ENCODE data around the gene STEAP3. TPM values are rescaled to one million over a fixed set of nuclear protein-coding genes. Genes with fewer than 3 reads are reported as not detected.

Gene STEAP3
- total RNA-seq, 1 experiment from 2014 or later: not detected

GRCh38 chr2:119219873-119220272 lies 3.8 kb upstream of the STEAP3 start:
- no peaks in the 10 kb centered on the region for H3K79me2 ChIP-seq (ENCODE audit: low read length)
- no peaks in the 10 kb centered on the region for H3K9me2 ChIP-seq (replicated peaks; ENCODE audit: insufficient read depth, low read length)
- no peak overlapping the region for H2AFZ ChIP-seq (ENCODE audit: low read length)
- DNase-seq: no peak
- H3K36me3 ChIP-seq (ENCODE audit: insufficient read depth, low read length): no peaks in the 10 kb centered on the region
- no peaks in the 10 kb centered on the region for H4K20me1 ChIP-seq (ENCODE audit: insufficient read depth, low read depth, low read length)
- no peak overlapping the region for H3K9ac ChIP-seq (ENCODE audit: low read length)
- H3K4me1 ChIP-seq (ENCODE audit: low read length): peaks cover 2% of the 10 kb centered on the region; the same call in 1 of the 2 replicates
- H3K27me3 ChIP-seq (ENCODE audit: low read length): no peaks in the 10 kb centered on the region
- no peak overlapping the region for H3K27ac ChIP-seq (ENCODE audit: low read length)
- H3K4me3 ChIP-seq (ENCODE audit: low read length): no peak overlapping the region
- H3K4me2 ChIP-seq (ENCODE audit: low read depth, low read length, poor library complexity, severe bottlenecking): no peak overlapping the region
- H3K9me3 ChIP-seq (ENCODE audit: low read length): no peaks in the 10 kb centered on the region

- H3K79me2 ChIP-seq (ENCODE audit: low read length): no peaks in the 10 kb centered on the region
- no peak overlapping the region for H3K4me2 ChIP-seq (ENCODE audit: low read depth, low read length, poor library complexity, severe bottlenecking)
- no peak overlapping the region for H3K27ac ChIP-seq (ENCODE audit: low read length)
- no peaks in the 10 kb centered on the region for H3K9me3 ChIP-seq (ENCODE audit: low read length)
- H3K9me2 ChIP-seq (replicated peaks; ENCODE audit: insufficient read depth, low read length): no peaks in the 10 kb centered on the region
- H4K20me1 ChIP-seq (ENCODE audit: insufficient read depth, low read depth, low read length): no peaks in the 10 kb centered on the region
- no peak for DNase-seq
- H3K4me1 ChIP-seq (ENCODE audit: low read length): peaks cover 2% of the 10 kb centered on the region; the same call in 1 of the 2 replicates
- no peak overlapping the region for H2AFZ ChIP-seq (ENCODE audit: low read length)
- no peak overlapping the region for H3K9ac ChIP-seq (ENCODE audit: low read length)
- H3K36me3 ChIP-seq (ENCODE audit: insufficient read depth, low read length): no peaks in the 10 kb centered on the region
- no peak overlapping the region for H3K4me3 ChIP-seq (ENCODE audit: low read length)
- no peaks in the 10 kb centered on the region for H3K27me3 ChIP-seq (ENCODE audit: low read length)
Observed at GRCh38 chr2:119220720-119221301, 2.8 kb upstream of the STEAP3 start.

- Histone ChIP-seq H3K4me3 (ENCODE audit: low read length) (no peak overlapping the region), H3K9me2 (replicated peaks; ENCODE audit: insufficient read depth, low read length) (no peaks in the 10 kb centered on the region), H3K27me3 (ENCODE audit: low read length) (no peaks in the 10 kb centered on the region), H3K9ac (ENCODE audit: low read length) (no peak overlapping the region), H4K20me1 (ENCODE audit: insufficient read depth, low read depth, low read length) (no peaks in the 10 kb centered on the region), H3K9me3 (ENCODE audit: low read length) (no peaks in the 10 kb centered on the region), H3K36me3 (ENCODE audit: insufficient read depth, low read length) (no peaks in the 10 kb centered on the region), H3K27ac (ENCODE audit: low read length) (no peak overlapping the region), H3K79me2 (ENCODE audit: low read length) (no peaks in the 10 kb centered on the region), H3K4me1 (ENCODE audit: low read length) (peaks cover 2% of the 10 kb centered on the region; the same call in 1 of the 2 replicates), H2AFZ (ENCODE audit: low read length) (no peak overlapping the region), H3K4me2 (ENCODE audit: low read depth, low read length, poor library complexity, severe bottlenecking) (no peak overlapping the region)
- DNase-seq: no peak
Observed at GRCh38 chr2:119221609-119222008, 2.0 kb upstream of the STEAP3 start.

GRCh38 chr2:119222213-119222612 lies 1.4 kb upstream of the STEAP3 start:
- Histone ChIP-seq H2AFZ (ENCODE audit: low read length) (no peak overlapping the region), H4K20me1 (ENCODE audit: insufficient read depth, low read depth, low read length) (no peaks in the 10 kb centered on the region), H3K36me3 (ENCODE audit: insufficient read depth, low read length) (no peaks in the 10 kb centered on the region), H3K4me3 (ENCODE audit: low read length) (no peak overlapping the region), H3K9ac (ENCODE audit: low read length) (no peak overlapping the region), H3K9me2 (replicated peaks; ENCODE audit: insufficient read depth, low read length) (no peaks in the 10 kb centered on the region), H3K27me3 (ENCODE audit: low read length) (no peaks in the 10 kb centered on the region), H3K9me3 (ENCODE audit: low read length) (no peaks in the 10 kb centered on the region), H3K27ac (ENCODE audit: low read length) (no peak overlapping the region), H3K4me1 (ENCODE audit: low read length) (peaks cover 2% of the 10 kb centered on the region; the same call in 1 of the 2 replicates), H3K4me2 (ENCODE audit: low read depth, low read length, poor library complexity, severe bottlenecking) (no peak overlapping the region), H3K79me2 (ENCODE audit: low read length) (no peaks in the 10 kb centered on the region)
- DNase-seq: no peak

- H3K4me2 ChIP-seq (ENCODE audit: low read depth, low read length, poor library complexity, severe bottlenecking): no peak overlapping the region
- no peak for DNase-seq
- no peak overlapping the region for H3K9ac ChIP-seq (ENCODE audit: low read length)
- no peaks in the 10 kb centered on the region for H3K9me2 ChIP-seq (replicated peaks; ENCODE audit: insufficient read depth, low read length)
- H3K4me3 ChIP-seq (ENCODE audit: low read length): no peak overlapping the region
- no peak overlapping the region for H2AFZ ChIP-seq (ENCODE audit: low read length)
- H3K36me3 ChIP-seq (ENCODE audit: insufficient read depth, low read length): no peaks in the 10 kb centered on the region
- H4K20me1 ChIP-seq (ENCODE audit: insufficient read depth, low read depth, low read length): no peaks in the 10 kb centered on the region
- no peaks in the 10 kb centered on the region for H3K9me3 ChIP-seq (ENCODE audit: low read length)
- H3K27me3 ChIP-seq (ENCODE audit: low read length): no peaks in the 10 kb centered on the region
- no peaks in the 10 kb centered on the region for H3K79me2 ChIP-seq (ENCODE audit: low read length)
- H3K4me1 ChIP-seq (ENCODE audit: low read length): peaks cover 2% of the 10 kb centered on the region; the same call in 1 of the 2 replicates
- no peak overlapping the region for H3K27ac ChIP-seq (ENCODE audit: low read length)
Observed at GRCh38 chr2:119222863-119223520, 642 bp upstream of the STEAP3 start.

GRCh38 chr2:119224391-119225104 lies 914 bp downstream of the STEAP3 start:
- H3K4me3 ChIP-seq (ENCODE audit: low read length): no peak overlapping the region
- peaks cover 2% of the 10 kb centered on the region; the same call in 1 of the 2 replicates for H3K4me1 ChIP-seq (ENCODE audit: low read length)
- no peaks in the 10 kb centered on the region for H3K9me3 ChIP-seq (ENCODE audit: low read length)
- DNase-seq: no peak
- H2AFZ ChIP-seq (ENCODE audit: low read length): no peak overlapping the region
- H3K79me2 ChIP-seq (ENCODE audit: low read length): no peaks in the 10 kb centered on the region
- H3K27ac ChIP-seq (ENCODE audit: low read length): no peak overlapping the region
- no peaks in the 10 kb centered on the region for H3K9me2 ChIP-seq (replicated peaks; ENCODE audit: insufficient read depth, low read length)
- H3K9ac ChIP-seq (ENCODE audit: low read length): no peak overlapping the region
- no peaks in the 10 kb centered on the region for H3K36me3 ChIP-seq (ENCODE audit: insufficient read depth, low read length)
- no peaks in the 10 kb centered on the region for H4K20me1 ChIP-seq (ENCODE audit: insufficient read depth, low read depth, low read length)
- no peaks in the 10 kb centered on the region for H3K27me3 ChIP-seq (ENCODE audit: low read length)
- H3K4me2 ChIP-seq (ENCODE audit: low read depth, low read length, poor library complexity, severe bottlenecking): no peak overlapping the region

- Histone ChIP-seq H2AFZ (ENCODE audit: low read length) (no peak overlapping the region), H3K4me3 (ENCODE audit: low read length) (no peak overlapping the region), H3K27me3 (ENCODE audit: low read length) (no peaks in the 10 kb centered on the region), H3K4me2 (ENCODE audit: low read depth, low read length, poor library complexity, severe bottlenecking) (no peak overlapping the region), H3K9me2 (replicated peaks; ENCODE audit: insufficient read depth, low read length) (no peaks in the 10 kb centered on the region), H3K36me3 (ENCODE audit: insufficient read depth, low read length) (no peaks in the 10 kb centered on the region), H3K4me1 (ENCODE audit: low read length) (peaks cover 2% of the 10 kb centered on the region; the same call in 1 of the 2 replicates), H3K9ac (ENCODE audit: low read length) (no peak overlapping the region), H3K27ac (ENCODE audit: low read length) (no peak overlapping the region), H4K20me1 (ENCODE audit: insufficient read depth, low read depth, low read length) (no peaks in the 10 kb centered on the region), H3K9me3 (ENCODE audit: low read length) (no peaks in the 10 kb centered on the region), H3K79me2 (ENCODE audit: low read length) (no peaks in the 10 kb centered on the region)
- no peak for DNase-seq
Observed at GRCh38 chr2:119225105-119225865, 1.7 kb downstream of the STEAP3 start.

- Histone ChIP-seq H3K36me3 (ENCODE audit: insufficient read depth, low read length) (no peaks in the 10 kb centered on the region), H3K79me2 (ENCODE audit: low read length) (no peaks in the 10 kb centered on the region), H3K4me3 (ENCODE audit: low read length) (no peak overlapping the region), H3K9ac (ENCODE audit: low read length) (no peak overlapping the region), H3K27ac (ENCODE audit: low read length) (no peak overlapping the region), H3K4me2 (ENCODE audit: low read depth, low read length, poor library complexity, severe bottlenecking) (no peak overlapping the region), H3K9me2 (replicated peaks; ENCODE audit: insufficient read depth, low read length) (no peaks in the 10 kb centered on the region), H3K4me1 (ENCODE audit: low read length) (peaks cover 2% of the 10 kb centered on the region; the same call in 1 of the 2 replicates), H4K20me1 (ENCODE audit: insufficient read depth, low read depth, low read length) (no peaks in the 10 kb centered on the region), H3K9me3 (ENCODE audit: low read length) (no peaks in the 10 kb centered on the region), H3K27me3 (ENCODE audit: low read length) (no peaks in the 10 kb centered on the region), H2AFZ (ENCODE audit: low read length) (no peak overlapping the region)
- DNase-seq: no peak
Observed at GRCh38 chr2:119225926-119226325, 2.3 kb downstream of the STEAP3 start.
